ENCODE results near the gene SMAD6. TPM values are rescaled to one million over a fixed set of nuclear protein-coding genes. Genes with fewer than 3 reads are reported as not detected.
A peak's percentile ranks its signal among the peaks of the same experiment; 100 is the strongest.

The SMAD6 gene
- total and polyA plus RNA-seq, 2 experiments from 2014 or later: 3.6 to 32.9 TPM

DNA sequence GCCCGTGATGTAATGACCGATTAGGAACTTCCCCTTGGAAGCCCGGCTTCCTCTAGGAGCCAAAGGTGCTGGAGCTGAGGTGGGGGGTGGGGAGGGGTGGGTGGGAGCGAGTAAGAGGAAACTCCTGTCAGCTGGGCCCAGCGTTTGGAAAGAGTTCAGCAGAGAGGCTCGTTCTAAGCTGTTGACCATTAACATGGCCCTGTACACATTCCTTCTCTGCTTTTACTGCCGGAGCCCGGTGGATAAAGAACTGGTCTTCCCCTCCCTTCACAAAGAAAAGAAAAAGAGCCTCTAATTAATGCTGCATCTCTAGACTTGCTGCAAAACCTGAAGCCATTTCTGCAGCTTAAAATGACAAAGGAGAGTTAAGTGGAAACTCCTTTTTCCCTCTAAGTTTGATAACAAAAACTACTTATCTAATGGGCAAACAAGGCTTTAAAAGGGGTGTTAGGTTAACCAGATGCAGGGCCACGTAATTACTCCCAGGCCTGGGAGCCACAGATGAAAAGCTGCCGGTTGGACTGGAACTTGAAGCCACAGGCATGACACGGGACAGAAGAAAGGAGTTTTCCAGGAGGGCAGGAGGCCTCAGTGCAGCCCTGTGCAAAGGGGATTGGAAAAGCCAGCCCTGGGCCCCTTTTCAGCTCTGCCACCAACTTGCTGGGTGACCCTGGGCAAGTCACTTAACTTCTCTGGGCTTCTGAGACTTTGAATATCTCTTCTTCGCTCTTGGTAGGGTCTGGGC lies 71.3 kb downstream of the SMAD6 start:
- H3K27ac ChIP-seq: peak overlapping the region; percentile 41; the same call in 1 of the 2 replicates
- H3K36me3 ChIP-seq (ENCODE audit: low read depth): no peaks in the 10 kb centered on the region
- in situ Hi-C loops (cut with MboI): no loop called here
- H3F3A ChIP-seq (ENCODE audit: insufficient read depth): peaks cover 17% of the 10 kb centered on the region; the same call in 1 of the 2 replicates
- H2AFZ ChIP-seq: no peak overlapping the region
- peaks cover 39% of the 10 kb centered on the region for H3K4me1 ChIP-seq (ENCODE audit: insufficient read depth)
- DNase-seq: peak; percentile 30
- peak overlapping the region; percentile 64 for H3K4me2 ChIP-seq (ENCODE audit: unreplicated experiment)
- 21 to 27% methylated on average over 8 to 12 of the region's 12 CpGs for WGBS, 2 experiments (ENCODE audit: low coverage in 1 of 2, low lambda C conversion rate in 2 of 2, missing lambda C conversion rate in 2 of 2)
- no peak for TF ChIP-seq EZH2phosphoT487 (IDR thresholded peaks at IDR 0.05; ENCODE audit: insufficient read depth, low read depth)
- no peak for TF ChIP-seq EZH2 (IDR thresholded peaks at IDR 0.05; ENCODE audit: insufficient read depth, poor library complexity, severe bottlenecking)
- H3K9ac ChIP-seq: peak overlapping the region; percentile 43; the same call in 1 of the 2 replicates
- H3K4me3 ChIP-seq: no peak overlapping the region
- no peaks in the 10 kb centered on the region for H3K9me2 ChIP-seq (ENCODE audit: insufficient read depth)
- peaks cover 93% of the 10 kb centered on the region for H3K79me2 ChIP-seq (ENCODE audit: insufficient read depth)
- H3K27me3 ChIP-seq (replicated peaks; ENCODE audit: insufficient read depth): no peaks in the 10 kb centered on the region
- no peaks in the 10 kb centered on the region for H3K9me3 ChIP-seq (ENCODE audit: low read depth)
- H4K20me1 ChIP-seq (ENCODE audit: insufficient read depth): no peaks in the 10 kb centered on the region

DNA sequence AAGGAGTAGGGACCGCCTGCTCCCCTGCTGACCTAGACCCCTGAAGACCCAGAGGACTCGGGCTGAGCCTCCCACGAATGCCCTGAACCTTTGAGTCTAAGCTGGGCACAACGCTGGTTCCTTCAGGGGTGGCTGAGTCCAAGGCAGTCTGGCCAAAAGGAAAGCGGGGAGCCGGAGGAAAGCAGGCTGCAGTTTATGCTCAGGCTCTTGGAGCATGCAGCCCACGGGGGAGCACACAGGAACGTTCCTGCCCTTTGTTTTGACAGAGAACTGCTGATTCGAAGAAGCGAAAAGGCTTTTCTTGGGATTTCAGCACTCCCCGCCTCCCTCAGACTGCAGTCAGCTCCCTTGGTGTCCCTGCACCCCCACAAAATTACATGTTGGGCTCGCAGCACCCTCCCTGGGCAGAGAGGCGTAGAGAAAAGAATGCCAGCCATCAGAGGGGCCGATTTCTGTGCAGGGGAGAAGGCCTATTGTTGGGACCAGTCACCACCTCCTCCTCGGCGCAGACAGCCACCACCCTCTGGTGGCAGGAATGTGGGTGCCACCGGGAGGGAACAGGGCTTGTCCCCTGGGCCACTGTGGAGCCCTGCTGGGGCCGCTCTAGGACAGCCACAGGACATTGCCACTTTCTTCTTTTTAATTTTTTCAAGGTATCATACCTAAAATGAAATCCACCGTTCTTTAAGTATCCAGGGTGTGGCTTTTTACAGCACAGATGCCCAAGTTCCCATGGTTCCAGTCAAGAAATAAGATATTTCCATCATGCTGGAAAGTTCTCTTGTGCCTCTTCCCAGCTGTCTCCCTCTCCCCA lies 72.2 kb downstream of the SMAD6 start:
- DNase-seq: peak; percentile 82
- Histone ChIP-seq H3K27ac (peak overlapping the region; percentile 41), H3F3A (ENCODE audit: insufficient read depth) (peaks cover 17% of the 10 kb centered on the region; the same call in 1 of the 2 replicates), H3K4me2 (ENCODE audit: unreplicated experiment) (peak overlapping the region; percentile 30), H4K20me1 (ENCODE audit: insufficient read depth) (no peaks in the 10 kb centered on the region), H2AFZ (peak overlapping the region; percentile 12; the same call in 1 of the 2 replicates), H3K4me3 (no peak overlapping the region), H3K79me2 (ENCODE audit: insufficient read depth) (peaks cover 93% of the 10 kb centered on the region), H3K9me2 (ENCODE audit: insufficient read depth) (no peaks in the 10 kb centered on the region), H3K9me3 (ENCODE audit: low read depth) (no peaks in the 10 kb centered on the region), H3K9ac (peak overlapping the region; percentile 43; the same call in 1 of the 2 replicates), H3K36me3 (ENCODE audit: low read depth) (no peaks in the 10 kb centered on the region), H3K27me3 (replicated peaks; ENCODE audit: insufficient read depth) (no peaks in the 10 kb centered on the region), H3K4me1 (ENCODE audit: insufficient read depth) (peaks cover 45% of the 10 kb centered on the region)
- TF ChIP-seq EZH2phosphoT487 (IDR thresholded peaks at IDR 0.05; ENCODE audit: insufficient read depth, low read depth) (no peak), EZH2 (IDR thresholded peaks at IDR 0.05; ENCODE audit: insufficient read depth, poor library complexity, severe bottlenecking) (no peak)
- in situ Hi-C loops (cut with MboI): no loop called here
- 28 to 31% methylated on average over 18 to 19 of the region's 19 CpGs for WGBS, 2 experiments (ENCODE audit: low coverage in 1 of 2, low lambda C conversion rate in 2 of 2, missing lambda C conversion rate in 2 of 2)

DNA sequence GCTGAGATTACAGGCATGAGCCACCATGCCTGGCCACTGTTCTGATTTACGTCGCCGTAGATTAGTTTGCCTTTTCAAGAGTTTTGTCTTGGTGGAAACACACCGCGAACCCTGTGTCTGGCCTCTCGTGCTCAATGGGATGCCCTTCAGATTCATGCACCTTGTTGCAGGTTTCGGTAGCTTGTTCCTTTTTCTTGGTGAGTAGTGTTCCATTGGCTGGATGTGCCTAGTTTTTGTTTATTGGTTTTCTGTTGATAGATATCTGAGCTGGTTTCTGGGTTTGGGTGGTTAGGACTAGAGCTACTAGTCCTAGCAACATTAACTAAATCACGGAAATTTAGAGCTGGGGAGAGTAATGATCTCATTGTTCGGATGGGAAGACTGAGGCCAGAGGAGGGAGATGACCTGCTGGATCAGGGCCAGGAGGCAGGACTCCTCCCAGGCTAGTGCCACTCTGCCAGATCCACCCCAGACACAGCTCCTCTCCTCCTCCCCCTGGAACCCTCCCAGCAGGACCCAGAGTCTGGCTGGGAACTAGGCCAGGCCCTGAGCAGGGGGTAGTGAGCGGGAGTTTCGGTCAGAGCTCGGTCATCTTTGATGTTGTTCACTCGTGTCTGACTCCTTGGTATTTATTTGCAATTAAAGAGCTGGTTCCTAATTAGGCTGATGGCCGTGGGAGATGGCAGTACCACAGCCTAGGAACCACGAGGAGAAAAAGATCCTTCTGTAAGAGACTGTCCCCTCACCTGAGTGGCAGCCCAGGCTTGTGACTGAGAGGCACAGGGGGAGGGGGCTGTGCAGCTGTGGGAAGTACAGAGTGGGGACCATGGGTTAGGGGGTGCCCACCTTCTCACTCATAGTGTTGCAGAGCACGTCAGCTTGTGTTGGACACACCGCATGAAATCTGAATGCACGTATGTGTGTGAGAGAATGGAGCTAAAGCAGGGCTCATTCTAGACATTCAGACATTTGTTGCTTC lies 73.4 kb downstream of the SMAD6 start:
- Histone ChIP-seq H3K27me3 (replicated peaks; ENCODE audit: insufficient read depth) (no peaks in the 10 kb centered on the region), H3K9me3 (ENCODE audit: low read depth) (no peaks in the 10 kb centered on the region), H3K79me2 (ENCODE audit: insufficient read depth) (peaks cover 92% of the 10 kb centered on the region), H3F3A (ENCODE audit: insufficient read depth) (peaks cover 26% of the 10 kb centered on the region; the same call in 1 of the 2 replicates), H3K4me3 (no peak overlapping the region), H3K4me1 (ENCODE audit: insufficient read depth) (peaks cover 56% of the 10 kb centered on the region), H3K27ac (no peak overlapping the region), H4K20me1 (ENCODE audit: insufficient read depth) (no peaks in the 10 kb centered on the region), H3K4me2 (ENCODE audit: unreplicated experiment) (no peak overlapping the region), H2AFZ (no peak overlapping the region), H3K36me3 (ENCODE audit: low read depth) (no peaks in the 10 kb centered on the region), H3K9ac (no peak overlapping the region), H3K9me2 (ENCODE audit: insufficient read depth) (no peaks in the 10 kb centered on the region)
- in situ Hi-C loops (cut with MboI): no loop called here
- peak; percentile 38 for DNase-seq
- TF ChIP-seq EZH2 (IDR thresholded peaks at IDR 0.05; ENCODE audit: insufficient read depth, poor library complexity, severe bottlenecking) (no peak), EZH2phosphoT487 (IDR thresholded peaks at IDR 0.05; ENCODE audit: insufficient read depth, low read depth) (no peak)
- 68 to 73% methylated on average over 18 of the region's 18 CpGs for WGBS, 2 experiments (ENCODE audit: low coverage in 1 of 2, low lambda C conversion rate in 2 of 2, missing lambda C conversion rate in 2 of 2)
